ENCODE data around the gene KISS1R. TPM values are rescaled to one million over a fixed set of nuclear protein-coding genes. Genes with fewer than 3 reads are reported as not detected.

Gene KISS1R
- total RNA-seq, 5 donors from 2014 or later (not counting 1 experiment from before 2014, with no cell fraction given), result 1.5 to 4.9 (median 2.8) TPM

DNA sequence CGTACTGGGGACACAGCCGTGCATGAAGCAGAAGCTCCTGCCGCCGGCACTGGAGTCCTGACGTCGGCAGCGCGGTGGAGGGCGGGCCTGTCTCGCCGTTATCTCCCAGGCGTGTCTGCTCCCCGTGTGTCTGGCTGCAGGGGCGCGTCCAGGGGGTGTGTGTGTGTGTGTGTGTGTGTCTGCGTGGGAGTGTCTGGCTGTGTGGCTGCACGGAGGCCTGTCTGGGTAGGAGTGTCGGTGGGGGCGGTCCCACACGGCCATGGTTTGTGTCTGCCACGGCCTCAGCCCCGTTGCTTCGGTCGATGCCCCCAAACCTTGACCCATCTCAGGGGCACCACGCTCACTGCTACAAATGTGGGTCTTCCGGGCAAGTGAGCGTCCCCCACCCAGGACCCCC, 27.0 kb downstream of the KISS1R start:
- Histone ChIP-seq H3K27ac (ENCODE audit: low read length) (no peak overlapping the region), H3K4me3 (ENCODE audit: control insufficient read depth in 1 of 2, extremely low read depth in 1 of 2, low read length in 1 of 2) (no peak overlapping the region), H3K4me1 (ENCODE audit: control insufficient read depth in 1 of 2, extremely low read depth in 1 of 2, insufficient read depth in 2 of 2, low read length in 2 of 2) (peaks cover 0 to 25% of the 10 kb centered on the region in 2 experiments), H3K9me3 (no peaks in the 10 kb centered on the region), H3K36me3 (ENCODE audit: control insufficient read depth in 2 of 2, extremely low read depth in 1 of 2, insufficient read depth in 1 of 2, low read length in 1 of 2) (peaks cover 0 to 9% of the 10 kb centered on the region in 2 donors), H3K27me3 (replicated peaks in 1 of 2; ENCODE audit: control insufficient read depth in 2 of 2, extremely low read depth in 1 of 2, insufficient read depth in 2 of 2, low read length in 1 of 2) (no peaks in the 10 kb centered on the region)
- DNase-seq (no peak), ATAC-seq (replicated peaks in 1 of 4) (no peak)
- WGBS (ENCODE audit: insufficient coverage), result 87% methylated on average over 22 of the region's 27 CpGs
- Mint-ChIP-seq H3K4me3 (no peak overlapping the region), H3K27ac (no peak overlapping the region), H3K27me3 (no peaks in the 10 kb centered on the region), H3K36me3 (no peaks in the 10 kb centered on the region), H3K9me3 (no peaks in the 10 kb centered on the region), H3K4me1 (peaks cover 14 to 21% (median 17%) of the 10 kb centered on the region in 3 donors)
- ChIA-PET CTCF (no interaction called here), POLR2A (no interaction called here)

GRCh38 chr19:944663-945241, 27.6 kb downstream of the KISS1R start:
- ATAC-seq (replicated peaks in 1 of 4) (no peak), DNase-seq (no peak)
- H3K4me3 Mint-ChIP-seq, result no peak overlapping the region
- H3K36me3 ChIP-seq (ENCODE audit: control insufficient read depth in 2 of 2, extremely low read depth in 1 of 2, insufficient read depth in 1 of 2, low read length in 1 of 2), result peaks cover 0 to 9% of the 10 kb centered on the region in 2 donors
- POLR2A ChIA-PET, result no interaction called here
- H3K4me3 ChIP-seq (ENCODE audit: control insufficient read depth in 1 of 2, extremely low read depth in 1 of 2, low read length in 1 of 2), result no peak overlapping the region
- CTCF ChIA-PET, result no interaction called here
- 93% methylated on average over 15 of the region's 22 CpGs for WGBS (ENCODE audit: insufficient coverage)
- peaks cover 11 to 16% (median 14%) of the 10 kb centered on the region in 3 donors for H3K4me1 Mint-ChIP-seq
- peaks cover 0 to 22% of the 10 kb centered on the region in 2 experiments for H3K4me1 ChIP-seq (ENCODE audit: control insufficient read depth in 1 of 2, extremely low read depth in 1 of 2, insufficient read depth in 2 of 2, low read length in 2 of 2)
- H3K9me3 ChIP-seq, result no peaks in the 10 kb centered on the region
- no peak overlapping the region for H3K27ac Mint-ChIP-seq
- no peaks in the 10 kb centered on the region for H3K36me3 Mint-ChIP-seq
- no peaks in the 10 kb centered on the region for H3K9me3 Mint-ChIP-seq
- no peaks in the 10 kb centered on the region for H3K27me3 Mint-ChIP-seq
- H3K27ac ChIP-seq (ENCODE audit: low read length), result no peak overlapping the region
- H3K27me3 ChIP-seq (replicated peaks in 1 of 2; ENCODE audit: control insufficient read depth in 2 of 2, extremely low read depth in 1 of 2, insufficient read depth in 2 of 2, low read length in 1 of 2), result no peaks in the 10 kb centered on the region

DNA sequence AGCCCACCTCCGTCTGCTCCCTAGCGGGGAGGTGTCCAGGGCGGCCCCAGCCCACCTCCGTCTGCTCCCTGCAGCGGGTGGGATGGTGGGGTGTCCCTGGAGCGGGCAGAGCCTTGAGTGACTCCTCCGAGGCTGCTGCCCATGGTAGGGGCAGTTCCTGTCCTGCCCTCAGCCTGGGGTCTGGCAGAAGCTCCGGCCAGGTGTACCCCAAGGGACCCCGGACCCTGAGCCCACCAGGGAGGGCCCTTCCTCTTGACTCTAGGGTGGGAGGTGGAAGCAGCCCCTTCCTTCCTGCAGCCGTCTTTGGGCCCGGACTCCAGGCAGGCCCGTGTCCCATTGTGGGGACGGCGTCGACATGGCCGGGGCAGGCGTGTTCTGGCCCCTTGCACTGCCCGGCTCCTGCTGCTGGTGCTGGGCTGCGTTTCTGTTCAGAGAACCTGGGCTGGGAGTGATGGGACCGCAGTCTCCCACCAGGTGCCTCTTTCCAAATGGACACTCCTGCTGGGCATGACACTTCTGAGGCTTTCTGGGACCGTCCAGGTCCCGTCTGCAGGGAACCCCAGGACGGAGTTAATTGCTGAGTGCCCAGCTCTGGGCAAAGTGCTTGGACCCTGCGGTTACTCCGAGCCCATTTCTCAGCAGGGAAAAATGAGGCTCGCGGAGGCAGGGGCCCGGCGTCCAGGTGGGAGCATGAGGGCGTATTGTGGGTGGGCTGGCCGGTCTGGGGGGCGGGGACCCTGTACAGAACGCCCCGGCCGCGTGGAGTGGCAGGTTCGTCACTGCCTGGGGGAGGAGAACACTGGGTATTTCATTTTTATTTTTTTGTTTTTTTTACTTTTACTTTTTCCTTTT, 28.5 kb downstream of the KISS1R start:
- ChIA-PET CTCF (no interaction called here), POLR2A (no interaction called here)
- peaks cover 0 to 14% of the 10 kb centered on the region in 2 experiments for H3K4me1 ChIP-seq (ENCODE audit: control insufficient read depth in 1 of 2, extremely low read depth in 1 of 2, insufficient read depth in 2 of 2, low read length in 2 of 2)
- Mint-ChIP-seq H3K27me3 (no peaks in the 10 kb centered on the region), H3K4me3 (no peak overlapping the region), H3K27ac (no peak overlapping the region), H3K9me3 (no peaks in the 10 kb centered on the region), H3K36me3 (no peaks in the 10 kb centered on the region), H3K4me1 (peaks cover 4 to 8% (median 7%) of the 10 kb centered on the region in 3 donors)
- H3K4me3 ChIP-seq (ENCODE audit: control insufficient read depth in 1 of 2, extremely low read depth in 1 of 2, low read length in 1 of 2), result no peak overlapping the region
- DNase-seq (no peak), ATAC-seq (replicated peaks in 1 of 4) (no peak)
- no peaks in the 10 kb centered on the region for H3K9me3 ChIP-seq
- peaks cover 0 to 9% of the 10 kb centered on the region in 2 donors for H3K36me3 ChIP-seq (ENCODE audit: control insufficient read depth in 2 of 2, extremely low read depth in 1 of 2, insufficient read depth in 1 of 2, low read length in 1 of 2)
- 93% methylated on average over 20 of the region's 37 CpGs for WGBS (ENCODE audit: insufficient coverage)
- no peaks in the 10 kb centered on the region for H3K27me3 ChIP-seq (replicated peaks in 1 of 2; ENCODE audit: control insufficient read depth in 2 of 2, extremely low read depth in 1 of 2, insufficient read depth in 2 of 2, low read length in 1 of 2)
- H3K27ac ChIP-seq (ENCODE audit: low read length), result no peak overlapping the region

DNA sequence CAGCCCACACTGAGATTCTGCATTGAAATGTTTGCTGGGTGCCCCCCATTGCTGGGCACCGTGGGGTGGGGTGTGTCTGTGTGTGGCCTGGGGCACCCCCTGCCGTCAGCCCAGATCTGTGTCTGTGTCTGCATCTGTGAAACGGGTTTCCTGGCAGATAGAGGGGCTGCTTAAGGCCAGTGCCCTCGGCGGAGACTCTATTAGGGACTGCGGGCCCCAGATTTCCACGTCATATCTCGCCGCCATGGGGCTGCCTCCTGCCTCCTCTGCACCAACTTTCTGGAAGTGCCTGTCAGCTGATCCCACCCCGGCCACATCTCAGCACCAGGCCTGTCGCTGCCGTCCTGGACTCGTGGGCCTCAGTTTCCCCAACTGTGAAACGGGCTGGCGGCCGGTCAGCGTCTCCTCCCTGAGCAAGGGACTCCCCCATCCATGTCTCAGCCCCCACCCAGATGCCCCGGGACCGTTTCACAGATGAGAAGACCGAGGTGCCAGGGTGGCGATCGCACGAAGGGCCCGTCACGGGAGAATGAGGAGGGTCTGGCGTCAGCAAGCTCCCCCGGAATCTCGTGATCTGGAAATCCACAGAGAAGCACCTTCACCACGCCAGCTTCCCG, 30.1 kb downstream of the KISS1R start:
- Mint-ChIP-seq H3K27ac (no peak overlapping the region), H3K4me3 (no peak overlapping the region), H3K9me3 (no peaks in the 10 kb centered on the region), H3K36me3 (no peaks in the 10 kb centered on the region), H3K27me3 (no peaks in the 10 kb centered on the region), H3K4me1 (peaks cover 0 to 4% (median 0%) of the 10 kb centered on the region in 3 donors)
- ChIA-PET CTCF (no interaction called here), POLR2A (no interaction called here)
- H3K27ac ChIP-seq (ENCODE audit: low read length), result no peak overlapping the region
- peaks cover 0 to 9% of the 10 kb centered on the region in 2 donors for H3K36me3 ChIP-seq (ENCODE audit: control insufficient read depth in 2 of 2, extremely low read depth in 1 of 2, insufficient read depth in 1 of 2, low read length in 1 of 2)
- no peak for ATAC-seq (replicated peaks in 1 of 4)
- DNase-seq, result no peak
- H3K4me3 ChIP-seq (ENCODE audit: control insufficient read depth in 1 of 2, extremely low read depth in 1 of 2, low read length in 1 of 2), result no peak overlapping the region
- 87% methylated on average over 30 of the region's 30 CpGs for WGBS (ENCODE audit: insufficient coverage)
- H3K4me1 ChIP-seq (ENCODE audit: control insufficient read depth in 1 of 2, extremely low read depth in 1 of 2, insufficient read depth in 2 of 2, low read length in 2 of 2), result peaks cover 0 to 4% of the 10 kb centered on the region in 2 experiments
- no peaks in the 10 kb centered on the region for H3K27me3 ChIP-seq (replicated peaks in 1 of 2; ENCODE audit: control insufficient read depth in 2 of 2, extremely low read depth in 1 of 2, insufficient read depth in 2 of 2, low read length in 1 of 2)
- no peaks in the 10 kb centered on the region for H3K9me3 ChIP-seq

- Histone ChIP-seq H3K9me3 (no peaks in the 10 kb centered on the region), H3K4me3 (ENCODE audit: control insufficient read depth in 1 of 2, extremely low read depth in 1 of 2, low read length in 1 of 2) (no peak overlapping the region), H3K36me3 (ENCODE audit: control insufficient read depth in 2 of 2, extremely low read depth in 1 of 2, insufficient read depth in 1 of 2, low read length in 1 of 2) (peaks cover 0 to 5% of the 10 kb centered on the region in 2 donors), H3K4me1 (ENCODE audit: control insufficient read depth in 1 of 2, extremely low read depth in 1 of 2, insufficient read depth in 2 of 2, low read length in 2 of 2) (peaks cover 0 to 12% of the 10 kb centered on the region in 2 experiments), H3K27me3 (replicated peaks in 1 of 2; ENCODE audit: control insufficient read depth in 2 of 2, extremely low read depth in 1 of 2, insufficient read depth in 2 of 2, low read length in 1 of 2) (no peaks in the 10 kb centered on the region), H3K27ac (ENCODE audit: low read length) (no peak overlapping the region)
- H3K36me3 Mint-ChIP-seq, result no peaks in the 10 kb centered on the region
- H3K4me3 Mint-ChIP-seq, result no peak overlapping the region
- POLR2A ChIA-PET, result no interaction called here
- no peaks in the 10 kb centered on the region for H3K9me3 Mint-ChIP-seq
- no peaks in the 10 kb centered on the region for H3K27me3 Mint-ChIP-seq
- DNase-seq, result peak in 6 of 35 experiments; percentile 8 to 60 (median 22)
- H3K27ac Mint-ChIP-seq, result no peak overlapping the region
- 76% methylated on average over 43 of the region's 47 CpGs for WGBS (ENCODE audit: insufficient coverage)
- peak in 1 of 4 experiments; percentile 46 for ATAC-seq (replicated peaks in 1 of 4)
- H3K4me1 Mint-ChIP-seq, result peaks cover under 1 to 6% (median 2%) of the 10 kb centered on the region in 3 donors
- CTCF ChIA-PET, result interaction anchor here in 1 of 2 donors (0.7 kb wide), 1 partner anchor 25 kb away, joined by 11 read pairs; no protein-coding TSS in a partner anchor
These were observed 30.8 kb downstream of the KISS1R start for GRCh38 chr19:947707-948539.

Measured in T-cell (primary cell).